HepG2 (cell line): ENCODE measurements around the gene ZSCAN23. TPM values are rescaled to one million over a fixed set of nuclear protein-coding genes. Genes with fewer than 3 reads are reported as not detected.

ENCODE experiments used
- AGO2 ChIP-seq: fragments of 200-400 bp; formaldehyde crosslinking; optimal IDR thresholded peaks from 2 replicates; pipeline ENCODE3; 2017; ENCODE audit warnings: mild to moderate bottlenecking, low read depth, low read length, moderate library complexity
- CBX1 ChIP-seq: IDR thresholded peaks from one replicate; pipeline ENCODE4 v1.6.1; 2016; ENCODE audit warnings: antibody characterized with exemption, low read depth
- FOXK1 ChIP-seq: sonication (generic); formaldehyde crosslinking; IDR thresholded peaks from 2 replicates; pipeline ENCODE4 v1.4.0; 2020; ENCODE audit warnings: low read depth, missing genetic modification reagents, borderline replicate concordance
- RFXANK ChIP-seq: IDR thresholded peaks from 2 replicates; pipeline ENCODE4 v1.6.1; 2016
- ZBTB20 ChIP-seq: sonication (generic); formaldehyde crosslinking; IDR thresholded peaks from 2 replicates; pipeline ENCODE4 v1.8.1; 2023; ENCODE audit warnings: missing genetic modification reagents, low read depth, mild to moderate bottlenecking, borderline replicate concordance
- ZFP1 ChIP-seq: IDR thresholded peaks from 2 replicates; pipeline ENCODE4 v1.6.1; 2016
- ZNF329 ChIP-seq: sonication (generic); formaldehyde crosslinking; IDR thresholded peaks from 2 replicates; pipeline ENCODE4 v1.9.0; 2021; ENCODE audit warnings: low read depth, mild to moderate bottlenecking, missing genetic modification reagents
- ZNF781 ChIP-seq: sonication (generic); formaldehyde crosslinking; IDR thresholded peaks from 2 replicates; pipeline ENCODE4 v1.5.1; 2020; ENCODE audit warnings: borderline replicate concordance, mild to moderate bottlenecking, missing genetic modification reagents; ENCODE audit errors: not compliant biosample characterization
- polyA plus RNA-seq, 8 experiments: library from polyadenylated mRNA; depleted of rRNA in 3 of 8; stranded (reverse) in 7 of 8; unstranded in 1 of 8; fragments of >200 nt; fragmentation: Illumina TruSeq in 4 of 8; extraction: Trizol in 4 of 8; gene quantifications; 2 replicates each; pipeline versions ENCODE4 v1.2.1 to v1.2.3, GENCODE V29; 2011 to 2016; ENCODE audit warnings: low read depth in 4 of 8, missing spikeins in 1 of 8, mixed read lengths in 1 of 8; ENCODE audit not compliant: insufficient read depth in 1 of 8
- total RNA-seq, 5 experiments: library from RNA; depleted of rRNA; stranded (reverse); fragments of >200 nt; fragmentation: Illumina TruSeq; extraction: Trizol; gene quantifications; 2 replicates each; pipeline ENCODE4 v1.2.3, GENCODE V29; 2016; ENCODE audit warnings: low read depth in 1 of 5
- TF ChIP-seq, protein P1 (sequence below): sonication (generic); formaldehyde crosslinking; IDR thresholded peaks from 2 replicates; pipeline ENCODE4 v1.4.0; 2020; ENCODE audit warnings: missing genetic modification reagents
- TF ChIP-seq, protein P2 (sequence below): sonication (generic); formaldehyde crosslinking; IDR thresholded peaks from 2 replicates; pipeline ENCODE4 v1.4.0; 2020; ENCODE audit warnings: mild to moderate bottlenecking, missing genetic modification reagents
- TF ChIP-seq, protein P3 (sequence below): sonication (generic); formaldehyde crosslinking; IDR thresholded peaks from 2 replicates; pipeline ENCODE4 v1.9.0; 2021; ENCODE audit warnings: missing genetic modification reagents, mild to moderate bottlenecking, borderline replicate concordance

The ZSCAN23 gene
- total and polyA plus RNA-seq, 2 of the 13 experiments (the other 11 are each of a cell fraction or from before 2014, with no cell fraction given): 0.29 to 1.2 TPM

DNA sequence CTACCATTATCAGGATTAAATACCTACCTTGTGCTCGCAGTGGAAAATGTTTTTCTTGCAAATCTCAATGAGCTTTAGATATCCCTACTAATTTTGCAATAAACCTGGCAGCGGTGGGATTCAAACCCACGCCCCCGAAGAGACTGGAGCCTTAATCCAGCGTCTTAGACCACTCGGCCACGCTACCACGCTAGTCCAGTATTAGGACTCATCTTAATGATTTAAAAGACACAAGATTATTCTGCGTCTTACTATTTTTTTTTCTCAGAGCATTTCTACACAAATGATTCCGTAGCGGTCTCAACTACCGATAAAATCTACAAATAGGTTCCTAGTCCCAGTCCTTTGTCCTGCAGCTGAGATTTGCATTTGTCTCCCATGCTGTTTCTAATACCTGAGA, 35.2 kb upstream of the ZSCAN23 start (continued):
- TF ChIP-seq ZNF781 (CRISPR knock-in tag) (no peak), ZFP1 (CRISPR knock-in tag) (no peak), CBX1 (no peak), RFXANK (CRISPR knock-in tag) (no peak), AGO2 (no peak), ZNF329 (no peak), FOXK1 (CRISPR knock-in tag) (no peak), ZBTB20 (no peak)
- TF ChIP-seq, protein P1, sequence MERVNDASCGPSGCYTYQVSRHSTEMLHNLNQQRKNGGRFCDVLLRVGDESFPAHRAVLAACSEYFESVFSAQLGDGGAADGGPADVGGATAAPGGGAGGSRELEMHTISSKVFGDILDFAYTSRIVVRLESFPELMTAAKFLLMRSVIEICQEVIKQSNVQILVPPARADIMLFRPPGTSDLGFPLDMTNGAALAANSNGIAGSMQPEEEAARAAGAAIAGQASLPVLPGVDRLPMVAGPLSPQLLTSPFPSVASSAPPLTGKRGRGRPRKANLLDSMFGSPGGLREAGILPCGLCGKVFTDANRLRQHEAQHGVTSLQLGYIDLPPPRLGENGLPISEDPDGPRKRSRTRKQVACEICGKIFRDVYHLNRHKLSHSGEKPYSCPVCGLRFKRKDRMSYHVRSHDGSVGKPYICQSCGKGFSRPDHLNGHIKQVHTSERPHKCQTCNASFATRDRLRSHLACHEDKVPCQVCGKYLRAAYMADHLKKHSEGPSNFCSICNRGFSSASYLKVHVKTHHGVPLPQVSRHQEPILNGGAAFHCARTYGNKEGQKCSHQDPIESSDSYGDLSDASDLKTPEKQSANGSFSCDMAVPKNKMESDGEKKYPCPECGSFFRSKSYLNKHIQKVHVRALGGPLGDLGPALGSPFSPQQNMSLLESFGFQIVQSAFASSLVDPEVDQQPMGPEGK (CRISPR knock-in tag): no peak
- TF ChIP-seq, protein P2, sequence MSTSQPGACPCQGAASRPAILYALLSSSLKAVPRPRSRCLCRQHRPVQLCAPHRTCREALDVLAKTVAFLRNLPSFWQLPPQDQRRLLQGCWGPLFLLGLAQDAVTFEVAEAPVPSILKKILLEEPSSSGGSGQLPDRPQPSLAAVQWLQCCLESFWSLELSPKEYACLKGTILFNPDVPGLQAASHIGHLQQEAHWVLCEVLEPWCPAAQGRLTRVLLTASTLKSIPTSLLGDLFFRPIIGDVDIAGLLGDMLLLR (CRISPR knock-in tag): no peak
- TF ChIP-seq, protein P3, sequence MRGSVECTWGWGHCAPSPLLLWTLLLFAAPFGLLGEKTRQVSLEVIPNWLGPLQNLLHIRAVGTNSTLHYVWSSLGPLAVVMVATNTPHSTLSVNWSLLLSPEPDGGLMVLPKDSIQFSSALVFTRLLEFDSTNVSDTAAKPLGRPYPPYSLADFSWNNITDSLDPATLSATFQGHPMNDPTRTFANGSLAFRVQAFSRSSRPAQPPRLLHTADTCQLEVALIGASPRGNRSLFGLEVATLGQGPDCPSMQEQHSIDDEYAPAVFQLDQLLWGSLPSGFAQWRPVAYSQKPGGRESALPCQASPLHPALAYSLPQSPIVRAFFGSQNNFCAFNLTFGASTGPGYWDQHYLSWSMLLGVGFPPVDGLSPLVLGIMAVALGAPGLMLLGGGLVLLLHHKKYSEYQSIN (CRISPR knock-in tag): no peak
- TF ChIP-seq, all 625 proteins: peak for 0
